HG03342 (cell line): ENCODE data around the gene FSTL1.

Source experiments
- ATAC-seq: cut with Tn5 transposase; IDR thresholded peaks from one replicate; pipeline ENCODE4 v1.9.1; 2021; ENCODE audit warnings: mild to moderate bottlenecking, moderate library complexity; ENCODE audit not compliant: unreplicated experiment

The FSTL1 gene, protein sequence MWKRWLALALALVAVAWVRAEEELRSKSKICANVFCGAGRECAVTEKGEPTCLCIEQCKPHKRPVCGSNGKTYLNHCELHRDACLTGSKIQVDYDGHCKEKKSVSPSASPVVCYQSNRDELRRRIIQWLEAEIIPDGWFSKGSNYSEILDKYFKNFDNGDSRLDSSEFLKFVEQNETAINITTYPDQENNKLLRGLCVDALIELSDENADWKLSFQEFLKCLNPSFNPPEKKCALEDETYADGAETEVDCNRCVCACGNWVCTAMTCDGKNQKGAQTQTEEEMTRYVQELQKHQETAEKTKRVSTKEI

DNA sequence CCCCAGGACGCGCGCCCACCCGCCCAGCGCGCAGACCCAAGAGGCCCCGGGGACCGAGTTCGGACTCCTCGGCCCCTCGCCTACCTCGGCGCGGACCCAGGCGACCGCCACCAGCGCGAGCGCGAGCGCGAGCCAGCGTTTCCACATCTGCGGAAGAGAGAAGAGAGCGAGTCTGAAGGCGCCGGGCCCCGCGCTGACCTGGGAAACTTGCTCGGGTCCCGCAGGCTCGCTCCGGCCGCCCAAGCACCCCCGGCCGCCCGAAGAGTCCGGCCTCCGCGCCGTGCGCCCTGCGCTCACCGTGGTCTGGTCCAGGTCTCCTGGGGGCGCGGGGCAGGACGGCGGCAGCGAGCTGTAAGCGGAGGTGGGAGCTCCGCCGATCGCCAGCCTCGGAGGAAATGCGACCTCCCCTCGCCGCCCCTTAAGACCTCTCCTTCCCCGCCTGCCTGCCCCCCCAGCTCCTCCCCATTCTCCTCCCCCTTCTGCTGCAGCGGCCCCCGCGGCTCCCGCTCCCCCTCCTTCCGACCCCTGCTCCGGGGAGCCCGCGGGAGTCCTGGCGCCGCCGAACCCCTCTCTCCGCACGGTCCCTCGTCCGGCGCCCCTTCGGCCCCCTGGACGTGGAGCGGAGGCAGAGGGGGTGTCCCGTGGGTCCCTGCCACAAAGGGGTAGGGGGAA lies at the start of gene FSTL1:
Gene FSTL1 (minus strand): TSS at position 393 of the 672 bp plus-strand sequence. CDS start 246 bp downstream, at position 147.
- no peak for ATAC-seq

DNA sequence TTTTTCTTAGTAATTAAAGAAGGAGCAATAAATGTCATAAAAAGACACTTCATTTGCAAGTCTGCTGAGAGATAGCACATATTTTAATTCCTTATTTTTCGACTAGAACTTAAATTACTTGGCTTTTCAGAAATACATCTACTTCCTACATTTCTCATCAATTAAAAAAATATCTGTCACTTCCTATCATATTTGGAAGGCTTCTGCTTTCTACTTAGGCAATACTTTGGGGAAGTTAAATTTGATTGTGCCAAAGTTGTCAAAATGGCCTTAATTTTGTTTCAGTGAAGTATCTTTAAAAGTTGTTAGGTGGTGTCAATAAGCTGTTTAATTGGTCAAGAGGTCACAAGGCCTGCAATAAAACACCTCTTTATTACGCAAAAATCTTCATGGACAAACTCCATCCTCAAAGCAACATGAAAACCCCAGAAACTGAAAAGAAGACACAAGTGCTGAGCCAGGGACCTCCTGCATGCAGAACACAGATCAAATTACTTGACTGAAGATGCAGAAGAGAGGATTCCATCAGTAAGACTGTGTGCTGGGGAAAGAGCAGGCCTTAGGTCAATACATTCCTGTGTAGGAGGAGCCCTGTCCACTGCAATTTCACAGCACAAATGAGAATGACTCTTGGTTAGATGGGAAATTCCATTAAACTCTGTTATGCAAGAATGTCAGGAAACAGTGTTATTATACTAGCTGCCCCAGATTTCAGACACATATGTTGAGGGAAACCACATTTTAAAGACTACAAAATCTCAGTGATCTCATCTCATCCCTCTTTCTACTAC lies 48.0 kb upstream of the FSTL1 start:
- ATAC-seq, result no peak

DNA sequence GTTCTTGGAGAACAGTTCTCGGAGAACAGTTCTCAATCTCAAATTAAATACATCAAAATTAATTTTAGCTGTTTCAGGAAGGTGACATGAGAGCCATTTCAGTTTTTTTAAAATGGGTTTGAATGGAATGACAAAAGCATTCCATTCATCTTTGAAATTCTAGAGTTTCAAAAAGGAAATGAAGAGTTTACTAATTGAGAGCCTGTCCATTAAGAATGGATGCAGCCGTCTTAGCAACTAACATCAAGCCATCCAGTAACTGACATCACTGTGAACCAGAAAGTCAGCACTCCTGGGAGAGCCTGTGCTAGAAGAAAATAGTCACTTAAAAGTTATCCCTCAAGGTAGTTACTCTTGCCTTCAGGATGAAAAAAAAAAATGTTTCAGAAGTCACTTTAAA lies 47.0 kb upstream of the FSTL1 start:
- no peak for ATAC-seq

DNA sequence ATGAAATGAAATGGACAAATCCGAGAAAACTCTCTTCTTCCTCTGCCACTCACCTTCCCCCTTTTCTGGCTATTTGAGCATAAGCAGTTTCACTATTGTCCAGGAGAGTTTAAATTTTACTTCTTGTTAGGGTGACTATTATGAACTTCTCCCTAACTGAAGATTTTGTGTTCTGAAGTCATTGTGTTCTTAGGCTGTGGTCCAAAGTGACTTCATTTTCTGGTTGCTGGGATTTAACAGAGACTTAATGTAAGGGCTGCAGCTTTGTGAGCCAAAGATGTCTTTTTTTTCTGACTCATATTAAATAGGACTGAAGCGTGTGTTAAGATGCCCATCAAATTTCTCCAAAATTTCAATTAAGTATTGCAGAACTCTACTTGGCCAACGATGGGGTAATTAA lies 46.5 kb upstream of the FSTL1 start:
- no peak for ATAC-seq

DNA sequence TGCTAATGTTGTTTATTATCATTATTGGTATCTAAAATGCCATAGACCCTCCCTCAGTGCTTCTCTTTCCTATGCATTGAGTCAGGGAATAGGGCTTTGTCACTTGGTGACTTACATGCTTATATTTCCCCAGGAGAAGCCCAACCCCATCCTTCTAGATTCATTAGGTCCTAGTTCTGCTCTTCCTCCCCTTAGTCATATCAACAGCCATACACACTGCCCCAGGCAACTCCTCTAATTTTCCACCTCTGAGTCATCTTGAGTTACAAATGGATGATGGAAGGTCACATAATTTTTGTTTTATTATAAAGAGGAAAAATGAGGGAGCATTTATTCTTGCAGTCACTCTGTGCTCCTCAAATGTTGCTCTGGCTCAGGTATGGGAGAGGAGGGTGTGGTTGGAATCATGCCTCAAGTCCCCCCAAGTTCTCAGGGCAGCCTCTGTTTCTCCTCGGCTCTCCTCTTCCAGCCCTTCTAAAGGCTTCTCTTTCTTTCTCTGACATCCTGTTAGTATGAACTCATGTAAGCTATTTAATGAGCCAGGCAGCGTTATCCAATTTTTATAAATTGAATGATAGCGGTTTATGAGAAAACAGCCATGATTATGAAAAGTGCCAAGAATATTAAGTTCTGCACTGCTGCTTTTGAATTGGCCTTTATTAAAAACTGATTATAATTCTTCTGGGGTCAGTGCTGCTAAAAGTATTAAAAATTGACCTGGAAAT lies 45.6 kb upstream of the FSTL1 start:
- ATAC-seq, result no peak

DNA sequence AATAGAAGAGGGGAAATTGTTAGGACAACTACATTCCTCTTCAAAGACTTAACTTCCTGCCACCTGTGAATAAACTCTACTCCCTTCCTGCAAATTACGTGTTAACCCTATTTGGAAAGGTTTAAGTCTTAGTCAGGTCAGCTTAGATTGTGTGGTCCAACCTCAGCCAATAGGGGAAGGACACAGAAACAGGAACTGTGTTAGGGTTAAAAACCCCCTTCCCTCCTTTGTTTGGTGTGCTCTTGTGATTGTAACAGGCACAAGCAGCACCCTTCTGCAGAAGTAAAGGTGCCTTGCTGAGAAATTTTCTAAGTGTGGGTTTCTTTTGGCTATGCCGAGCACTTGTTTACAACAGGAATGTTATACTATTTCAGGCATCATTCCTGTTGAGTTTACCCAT lies 45.0 kb upstream of the FSTL1 start:
- ATAC-seq, result no peak

DNA sequence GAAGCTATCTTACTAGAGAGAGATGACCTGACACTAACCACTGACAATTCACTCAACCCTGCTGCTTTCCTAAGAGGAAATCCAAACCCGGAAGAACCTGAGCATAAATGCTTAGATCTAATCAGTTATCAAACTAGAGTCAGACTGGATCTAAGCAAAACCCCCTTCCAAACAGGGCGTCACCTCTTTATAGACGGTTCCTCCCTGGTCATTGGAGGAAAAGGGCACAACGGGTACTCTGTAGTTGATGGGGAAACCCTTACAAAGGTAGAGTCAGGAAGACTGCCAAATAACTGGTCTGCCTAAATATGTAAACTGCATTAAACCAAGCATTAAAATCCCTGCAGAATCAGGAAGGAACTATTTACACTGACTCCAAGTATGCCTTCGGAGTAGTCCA lies 41.3 kb upstream of the FSTL1 start:
- ATAC-seq, result no peak

DNA sequence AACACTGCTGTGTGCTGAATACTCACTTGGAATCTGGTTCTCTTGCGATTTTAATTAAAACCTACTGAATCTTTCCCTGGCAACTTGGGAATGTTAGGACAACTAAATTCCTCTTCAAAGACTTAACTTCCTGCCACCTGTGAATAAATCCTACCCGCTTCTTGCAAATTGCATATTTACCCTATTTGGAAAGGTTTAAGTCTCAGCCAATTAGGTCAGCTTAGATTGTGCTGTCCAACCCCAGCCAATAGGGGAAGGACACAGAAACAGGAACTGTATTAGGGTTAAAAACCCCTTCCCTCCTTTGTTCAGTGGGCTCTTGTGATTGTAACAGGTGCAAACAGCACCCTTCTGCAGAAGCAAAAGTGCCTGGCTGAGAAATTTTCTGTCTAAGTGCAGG lies 38.6 kb upstream of the FSTL1 start:
- ATAC-seq, result no peak

DNA sequence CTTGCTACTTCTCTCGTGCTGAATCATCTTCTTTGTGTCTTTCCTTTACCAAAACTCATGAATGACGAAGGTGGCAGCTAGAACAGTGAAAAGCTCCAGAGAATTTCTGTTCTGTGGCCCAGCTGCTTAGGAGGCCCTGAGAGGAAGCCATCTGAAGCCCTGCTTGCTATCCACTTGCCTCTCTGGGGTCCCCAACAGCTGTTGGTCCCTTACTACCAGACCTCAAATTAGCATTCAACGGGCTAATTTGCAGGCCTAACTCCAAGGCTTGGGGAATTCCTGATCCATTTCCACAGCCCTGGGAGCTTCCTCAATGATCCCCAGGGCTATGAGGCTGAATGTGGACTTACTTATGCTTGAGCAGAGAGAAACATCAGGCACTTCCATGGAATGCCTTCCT lies 37.5 kb upstream of the FSTL1 start:
- ATAC-seq, result no peak

DNA sequence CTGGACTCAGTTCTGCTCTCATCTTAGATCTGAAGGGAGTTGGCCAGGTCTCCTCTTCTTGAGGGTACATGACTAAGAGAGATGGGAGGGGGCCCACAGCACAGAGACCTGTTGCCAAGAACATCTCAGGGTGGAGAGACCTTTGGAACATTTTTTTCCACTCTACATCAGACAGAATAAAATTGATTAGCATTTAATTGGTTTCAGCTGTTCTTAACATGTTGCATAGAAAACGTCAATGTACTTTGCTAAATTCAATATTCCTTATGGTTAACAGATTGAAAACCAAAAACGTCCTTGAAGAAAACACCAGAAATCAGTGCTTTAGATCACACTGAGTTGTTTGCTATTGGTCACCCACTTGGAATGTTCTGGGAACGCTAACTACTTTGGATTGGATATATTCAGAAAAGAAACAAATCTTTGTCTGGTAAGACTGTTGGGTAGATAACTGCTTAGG lies 36.4 kb upstream of the FSTL1 start:
- ATAC-seq, result no peak

DNA sequence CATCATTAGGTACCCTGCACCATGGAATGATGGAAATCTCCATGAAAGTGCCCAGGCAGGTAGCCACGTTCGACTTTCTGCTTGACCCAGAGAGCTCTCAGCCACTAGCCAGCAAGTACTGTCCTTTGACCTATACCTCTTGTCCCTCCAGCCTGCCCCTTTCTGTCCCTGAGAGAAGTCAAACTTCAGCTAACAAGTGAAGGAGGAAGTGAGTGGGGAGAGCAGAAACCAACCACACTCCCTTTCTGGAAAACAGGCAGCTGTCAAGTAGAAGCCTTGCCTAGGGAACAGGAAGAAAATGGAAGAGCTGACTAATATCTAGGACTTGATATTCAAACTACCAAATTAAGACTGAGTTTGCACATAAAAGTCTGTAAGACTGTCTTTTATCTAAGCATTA lies 30.3 kb upstream of the FSTL1 start:
- ATAC-seq, result no peak

DNA sequence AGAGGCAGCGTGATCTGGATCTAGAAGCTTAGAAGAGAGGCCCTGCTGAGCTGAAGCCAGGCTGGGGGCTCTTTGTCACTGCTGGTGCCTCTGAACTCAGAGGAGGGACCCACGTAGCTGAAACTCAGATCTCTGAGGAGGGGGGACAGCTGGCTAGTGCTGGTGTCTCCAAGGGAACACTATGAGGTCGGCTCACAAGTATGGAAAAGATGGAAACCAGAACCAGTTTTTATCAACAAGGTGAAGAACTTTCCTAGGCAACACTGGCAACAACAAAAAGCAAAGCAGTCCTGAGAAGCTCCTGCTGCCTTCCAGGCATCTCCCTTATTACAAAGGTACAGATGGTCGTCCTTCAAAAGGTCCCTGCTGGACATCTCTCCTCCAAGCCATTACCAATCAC lies 27.0 kb upstream of the FSTL1 start:
- ATAC-seq, result no peak

DNA sequence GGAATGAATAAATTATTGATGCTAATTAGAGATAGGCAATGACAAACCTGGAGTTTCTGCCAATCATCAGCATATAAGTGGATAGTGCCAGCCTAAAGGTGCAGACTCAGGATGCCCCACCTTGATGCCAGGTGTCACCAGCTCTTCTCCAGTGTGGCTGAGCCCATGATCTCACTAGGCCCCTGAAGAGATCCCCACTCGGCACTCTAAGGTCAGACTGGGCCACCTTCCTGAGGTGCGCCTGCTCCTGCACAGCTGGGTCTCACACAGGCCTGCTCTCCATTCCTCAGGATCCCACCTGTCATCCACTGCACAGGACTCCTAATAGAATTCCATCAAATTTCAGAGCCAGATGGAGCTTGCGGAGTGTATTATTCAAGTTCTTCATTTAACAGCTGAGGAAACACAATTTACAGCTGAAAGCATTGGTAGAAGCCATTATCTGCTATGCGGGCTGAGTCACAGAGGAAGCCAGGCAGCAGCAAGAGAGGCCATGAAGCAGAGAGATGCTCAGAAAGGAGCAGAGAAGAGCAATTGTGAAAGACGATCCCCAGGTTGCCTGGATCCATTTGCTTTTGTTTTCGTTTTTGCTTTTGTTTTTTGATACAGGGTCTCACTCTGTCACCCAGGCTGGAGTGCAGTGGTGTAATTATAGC lies 25.1 kb upstream of the FSTL1 start:
- no peak for ATAC-seq

DNA sequence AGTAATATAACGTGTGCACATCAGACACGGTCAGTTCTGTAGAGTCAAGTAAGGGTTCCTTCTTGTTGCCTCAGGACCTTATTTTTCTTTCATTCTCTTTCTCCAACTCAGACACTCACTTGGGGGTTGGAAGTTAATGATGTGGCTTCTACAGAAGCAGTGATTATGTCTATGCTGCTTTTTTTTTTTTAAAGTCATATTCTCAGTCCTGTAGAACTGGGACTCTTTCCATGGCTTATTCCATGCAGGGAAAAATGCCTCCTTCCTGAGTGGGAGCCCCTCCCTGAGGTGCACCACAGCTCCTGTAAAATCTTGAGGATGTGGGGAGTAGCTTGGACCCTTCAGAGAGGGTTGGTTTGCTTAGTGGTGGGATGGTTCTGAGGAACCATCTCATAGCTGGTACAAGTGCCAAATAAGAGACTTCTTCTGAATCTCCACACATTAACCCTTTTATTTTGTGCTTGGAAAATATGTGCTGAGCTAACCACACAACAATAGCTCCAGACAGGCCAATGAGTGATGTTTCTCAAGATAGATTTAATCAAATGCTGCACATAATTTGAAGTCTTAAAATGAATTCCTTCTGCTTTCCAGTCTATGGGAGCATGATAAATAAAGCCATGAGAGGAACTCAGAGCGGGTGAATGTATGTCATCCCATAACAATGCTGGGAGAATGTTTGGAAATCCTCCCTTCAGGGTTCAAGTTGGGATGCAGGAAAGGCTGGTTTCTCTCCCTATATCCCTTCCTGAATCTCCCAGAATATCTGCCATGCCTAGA lies 23.3 kb upstream of the FSTL1 start:
- ATAC-seq, result no peak

DNA sequence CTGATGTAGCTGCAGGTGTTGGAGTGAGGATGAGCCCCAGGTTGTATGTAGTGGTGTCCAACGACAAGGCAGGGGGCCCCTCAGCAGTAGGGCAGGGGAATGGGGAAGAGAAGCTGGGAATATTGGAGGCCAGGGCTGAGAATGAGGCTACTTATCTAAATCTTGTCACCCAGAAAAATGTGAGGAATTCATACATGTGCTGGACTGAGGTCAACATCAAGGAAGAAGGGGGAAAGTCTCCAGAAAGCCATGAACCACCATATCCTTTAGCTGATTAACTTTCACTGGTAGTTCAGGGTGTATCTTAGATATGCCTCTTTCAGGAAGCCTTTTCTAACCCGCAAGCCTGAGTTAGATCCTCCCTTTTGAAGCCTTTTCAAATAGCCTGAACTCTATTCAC lies 22.6 kb upstream of the FSTL1 start:
- no peak for ATAC-seq

DNA sequence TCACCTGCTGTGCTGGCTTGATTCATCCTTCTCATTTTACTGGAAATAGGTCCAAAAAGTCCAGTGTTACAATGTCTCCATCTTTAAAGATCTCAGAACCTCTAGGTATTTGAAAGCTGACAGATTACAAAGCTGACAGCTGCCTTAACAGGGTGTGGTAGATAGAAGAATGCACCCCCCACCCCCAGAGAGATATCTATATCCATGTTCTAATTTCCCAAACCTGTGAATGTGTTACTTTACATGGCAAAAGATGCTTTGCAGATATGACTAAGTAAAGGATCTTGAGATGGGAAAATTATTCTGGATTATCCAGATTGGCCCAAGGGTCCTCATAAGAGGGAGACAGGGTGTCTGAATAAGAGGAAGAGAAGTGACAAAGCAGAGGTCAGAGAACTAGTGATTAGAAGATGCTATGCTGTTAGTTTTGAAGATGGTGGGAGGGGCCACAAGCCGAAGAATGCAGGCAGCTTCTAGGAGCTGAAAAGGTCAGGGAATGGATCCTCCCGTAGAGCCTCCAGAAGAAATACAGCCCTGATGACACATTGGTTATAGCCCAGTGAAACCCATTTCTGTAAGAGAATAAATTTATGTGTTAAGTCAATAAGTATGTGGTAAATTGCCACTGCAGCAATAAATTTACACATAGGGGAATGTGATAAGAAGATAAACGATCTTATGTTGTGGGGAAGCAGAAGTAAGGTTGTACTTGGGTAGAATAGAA lies 21.5 kb upstream of the FSTL1 start:
- no peak for ATAC-seq

DNA sequence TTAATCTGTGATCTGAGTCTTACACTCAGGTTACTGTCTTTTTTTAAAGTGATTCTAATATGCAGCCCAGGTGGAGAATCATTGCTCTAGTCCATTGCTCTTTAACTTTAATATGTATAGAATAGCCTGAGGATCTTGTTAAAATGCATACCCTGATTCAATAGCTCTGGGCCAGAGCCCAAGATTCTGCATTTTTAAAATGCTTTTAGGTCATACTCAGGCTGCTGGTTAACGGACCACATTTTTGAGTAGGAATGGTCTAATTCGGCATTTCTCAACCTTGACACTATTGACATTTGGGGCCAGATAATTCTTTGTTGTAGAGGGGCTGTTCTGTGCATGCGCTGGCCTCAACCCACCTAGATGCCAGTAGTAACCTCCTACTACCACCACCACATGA lies 20.9 kb upstream of the FSTL1 start:
- no peak for ATAC-seq

DNA sequence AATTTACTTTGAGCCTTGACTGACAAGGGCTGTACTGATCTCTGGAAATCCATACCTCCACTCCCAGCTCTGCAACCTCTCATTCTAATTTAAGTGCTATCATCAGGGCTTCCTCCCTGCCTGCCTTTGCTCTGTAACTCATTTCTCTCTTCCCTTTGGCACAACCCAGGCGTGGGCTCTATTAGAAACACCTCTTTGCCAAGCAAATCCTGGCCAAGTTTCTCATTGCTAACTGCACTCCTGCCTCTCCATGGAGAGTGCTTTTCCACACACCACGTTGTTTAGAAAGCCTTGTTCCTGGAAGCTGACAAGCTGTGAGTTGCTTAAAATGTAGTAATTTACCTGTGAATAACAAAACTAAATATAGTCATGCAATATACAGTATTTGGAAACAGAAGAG lies 20.1 kb upstream of the FSTL1 start:
- no peak for ATAC-seq

DNA sequence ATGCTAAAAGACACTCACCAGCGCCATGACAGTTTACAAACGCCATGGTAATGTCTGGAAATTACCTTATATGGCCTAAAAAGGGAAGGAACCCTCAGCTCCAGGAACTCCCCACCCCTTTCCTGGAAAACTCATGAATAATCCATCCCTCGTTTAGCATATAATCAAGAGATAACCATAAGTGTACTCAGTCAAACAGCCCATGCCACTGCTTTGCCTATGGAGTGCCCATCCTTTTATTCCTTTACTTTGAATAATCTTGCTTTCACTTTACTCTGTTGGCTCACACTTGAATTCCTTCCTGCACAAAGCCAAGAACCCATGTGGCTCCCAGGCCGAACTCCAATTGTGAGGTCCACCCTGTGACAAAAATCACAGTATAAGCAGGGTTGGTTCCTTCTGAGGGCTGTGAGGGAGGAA lies 19.1 kb upstream of the FSTL1 start:
- no peak for ATAC-seq
